GM23338 (cell line): ENCODE results near the gene SIRT7. TPM values are rescaled to one million over a fixed set of nuclear protein-coding genes. Genes with fewer than 3 reads are reported as not detected.

Source experiments
- ATAC-seq: fragments of 200-7000 bp; cut with Tn5 transposase; 3 replicates; pipeline ENCODE4 v1.9.1; 2020
- DNase-seq: peaks from one replicate; pipeline ENCODE4 v3.0.0-alpha.2; 2015; ENCODE audit warnings: low spot score
- H2AFZ ChIP-seq: fragments of 200-600 bp; sonication (generic); 2 replicates; pipeline ENCODE4 v1.8.0; 2016; ENCODE audit warnings: antibody characterized with exemption, mild to moderate bottlenecking, moderate library complexity
- H3F3A ChIP-seq: fragments of 200-600 bp; sonication (generic); replicated peaks from 2 replicates; pipeline ENCODE4 v1.8.0; 2017; ENCODE audit warnings: antibody characterized with exemption, mixed run types, low read depth
- H3K27ac ChIP-seq: fragments of 200-600 bp; sonication (generic); 2 replicates; pipeline ENCODE4 v1.6.1; 2016; ENCODE audit warnings: low read depth
- H3K27me3 ChIP-seq: fragments of 200-600 bp; sonication (generic); 2 replicates; pipeline ENCODE4 v1.8.0; 2016; ENCODE audit warnings: mild to moderate bottlenecking, mixed run types, moderate library complexity; ENCODE audit not compliant: insufficient read depth
- H3K36me3 ChIP-seq: fragments of 200-600 bp; sonication (generic); 2 replicates; pipeline ENCODE4 v1.8.0; 2016; ENCODE audit warnings: mild to moderate bottlenecking; ENCODE audit not compliant: insufficient read depth
- H3K4me1 ChIP-seq: fragments of 200-600 bp; sonication (generic); 2 replicates; pipeline ENCODE4 v1.8.0; 2016; ENCODE audit warnings: mild to moderate bottlenecking, moderate library complexity; ENCODE audit not compliant: insufficient read depth
- H3K4me2 ChIP-seq: fragments of 200-600 bp; sonication (generic); 2 replicates; pipeline ENCODE4 v1.7.1; 2017; ENCODE audit warnings: mixed run types
- H3K4me3 ChIP-seq: fragments of 200-600 bp; sonication (generic); 2 replicates; pipeline ENCODE4 v1.6.1; 2016; ENCODE audit warnings: mixed run types
- H3K79me2 ChIP-seq: fragments of 200-600 bp; sonication (generic); replicated peaks from 2 replicates; pipeline ENCODE4 v1.8.0; 2017; ENCODE audit warnings: mild to moderate bottlenecking; ENCODE audit not compliant: insufficient read depth
- H3K9me2 ChIP-seq: fragments of 200-600 bp; sonication (generic); 2 replicates; pipeline ENCODE4 v1.8.0; 2017; ENCODE audit not compliant: insufficient read depth
- H4K20me1 ChIP-seq: fragments of 200-600 bp; sonication (generic); replicated peaks from 2 replicates; pipeline ENCODE4 v1.8.0; 2017; ENCODE audit warnings: mild to moderate bottlenecking; ENCODE audit not compliant: insufficient read depth
- H3K27ac Mint-ChIP-seq: 2 replicates; pipeline ENCODE4 v1.8.0; 2020; ENCODE audit warnings: inconsistent platforms, mild to moderate bottlenecking, moderate library complexity, mixed read lengths
- H3K27me3 Mint-ChIP-seq: 3 replicates; pipeline ENCODE4 v1.8.0; 2022; ENCODE audit warnings: low read depth, mild to moderate bottlenecking, moderate library complexity, mixed read lengths, inconsistent platforms; ENCODE audit not compliant: insufficient read depth, poor library complexity
- H3K36me3 Mint-ChIP-seq: 3 replicates; pipeline ENCODE4 v1.8.0; 2021; ENCODE audit warnings: low read depth, mild to moderate bottlenecking, inconsistent platforms, moderate library complexity, mixed read lengths
- H3K4me1 Mint-ChIP-seq: 3 replicates; pipeline ENCODE4 v1.8.0; 2020; ENCODE audit warnings: mild to moderate bottlenecking, inconsistent platforms, mixed read lengths
- H3K4me3 Mint-ChIP-seq: 3 replicates; pipeline ENCODE4 v1.8.0; 2021; ENCODE audit warnings: moderate library complexity, mild to moderate bottlenecking, inconsistent platforms, mixed read lengths
- H3K9me3 Mint-ChIP-seq: 3 replicates; pipeline ENCODE4 v1.8.0; 2020; ENCODE audit warnings: moderate library complexity, mild to moderate bottlenecking, inconsistent platforms, mixed read lengths
- EZH2 ChIP-seq: fragments of 200-600 bp; sonication (generic); IDR thresholded peaks from one replicate; pipeline ENCODE4 v1.8.0; 2017; ENCODE audit warnings: antibody characterized with exemption, mild to moderate bottlenecking, low read depth; ENCODE audit not compliant: unreplicated experiment
- EZH2phosphoT487 ChIP-seq: fragments of 200-600 bp; sonication (generic); IDR thresholded peaks from one replicate; pipeline ENCODE4 v1.8.1; 2018; ENCODE audit warnings: antibody characterized with exemption; ENCODE audit not compliant: unreplicated experiment
- NANOG ChIP-seq: IDR thresholded peaks from 2 replicates; pipeline ENCODE4 v1.6.1; 2016; ENCODE audit warnings: antibody characterized with exemption, borderline replicate concordance
- POLR2AphosphoS5 ChIP-seq: IDR thresholded peaks from 2 replicates; pipeline ENCODE4 v1.6.1; 2016; ENCODE audit warnings: antibody characterized with exemption, low read depth
- ZNF114 ChIP-seq: fragments of 250-450 bp; sonication (Bioruptor Pico); IDR thresholded peaks from 2 replicates; pipeline ENCODE4 v1.5.0; 2020; ENCODE audit warnings: mild to moderate bottlenecking, moderate library complexity
- polyA plus RNA-seq: library from polyadenylated mRNA; unstranded; fragments of >200 nt; fragmentation: Nextera tagmentation; extraction: Ambion mirVana; gene quantifications from 2 replicates; pipeline ENCODE4 v1.2.1, GENCODE V29; 2016
- total RNA-seq: library from RNA; depleted of rRNA; stranded (reverse); fragments of >200 nt; shearing (Covaris generic); gene quantifications from 2 replicates; pipeline ENCODE4 v1.2.3, GENCODE V29; 2014
- TF ChIP-seq, protein P1 (sequence below): IDR thresholded peaks from one replicate; pipeline ENCODE4 v1.6.1; 2018; ENCODE audit warnings: antibody characterized with exemption; ENCODE audit not compliant: unreplicated experiment

Gene SIRT7
- total and polyA plus RNA-seq, 2 experiments from 2014 or later, result 16.3 to 20.8 TPM

DNA sequence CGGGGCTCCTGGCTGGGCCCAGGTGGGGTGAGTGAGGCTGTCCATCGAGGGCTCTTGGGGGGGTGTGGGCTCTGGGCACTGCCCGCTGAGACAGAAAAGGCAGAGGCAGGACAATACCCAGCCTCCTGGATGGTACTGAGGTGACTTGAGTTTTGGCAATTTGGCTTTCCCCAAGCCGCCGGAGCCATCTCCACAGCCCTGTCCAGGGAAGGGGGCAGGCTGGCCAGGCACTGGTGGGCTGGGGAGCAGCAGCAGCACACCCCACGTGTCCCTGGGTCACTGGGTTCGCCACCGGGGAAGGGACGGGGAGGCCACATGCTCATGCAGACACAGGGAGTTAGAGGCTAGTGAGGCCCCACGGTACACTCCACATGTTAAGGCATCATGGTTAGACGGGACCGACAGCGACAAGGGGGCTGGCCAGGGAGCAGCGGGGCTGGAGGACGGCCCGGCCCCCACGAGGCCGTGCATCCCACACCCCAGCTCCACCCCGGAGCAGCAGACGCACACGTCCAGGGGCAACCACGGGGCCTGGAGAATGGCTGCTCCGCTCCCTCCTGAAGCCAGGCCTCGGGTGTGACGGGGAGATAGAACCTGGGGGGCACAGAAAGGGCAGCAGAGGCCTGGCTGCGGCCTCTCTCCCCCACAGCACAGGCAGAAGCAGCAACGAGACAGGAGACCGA lies 49.8 kb downstream of the SIRT7 start:
- no peaks in the 10 kb centered on the region for H3K9me2 ChIP-seq
- Mint-ChIP-seq H3K9me3 (no peaks in the 10 kb centered on the region; the same call in 2 of the 3 replicates), H3K27ac (0 out of 2 replicates have a peak overlapping the region, but pooled peaks have one; percentile 40), H3K27me3 (peaks cover 42% of the 10 kb centered on the region), H3K36me3 (peaks cover 21% of the 10 kb centered on the region), H3K4me3 (peak overlapping the region; percentile 23; the same call in 1 of the 3 replicates), H3K4me1 (peaks cover 28% of the 10 kb centered on the region)
- 0 out of 2 replicates have a peak, but pooled peaks cover 6% of the 10 kb centered on the region for H3K36me3 ChIP-seq
- TF ChIP-seq EZH2phosphoT487 (no peak), POLR2AphosphoS5 (peak; percentile 63), ZNF114 (CRISPR knock-in tag) (no peak), NANOG (no peak), EZH2 (no peak)
- no peaks in the 10 kb centered on the region for H3K27me3 ChIP-seq
- H3K79me2 ChIP-seq, result peaks cover 20% of the 10 kb centered on the region
- peak overlapping the region; percentile 14; the same call in 1 of the 2 replicates for H3K4me2 ChIP-seq
- DNase-seq (no peak), ATAC-seq (no peak)
- peaks cover 12% of the 10 kb centered on the region for H3K4me1 ChIP-seq
- H3K4me3 ChIP-seq, result no peak overlapping the region
- H3F3A ChIP-seq, result peaks cover 62% of the 10 kb centered on the region
- no peak overlapping the region for H2AFZ ChIP-seq
- H3K27ac ChIP-seq, result peak overlapping the region; percentile 91; the same call in 1 of the 2 replicates
- H4K20me1 ChIP-seq, result peaks cover 21% of the 10 kb centered on the region

DNA sequence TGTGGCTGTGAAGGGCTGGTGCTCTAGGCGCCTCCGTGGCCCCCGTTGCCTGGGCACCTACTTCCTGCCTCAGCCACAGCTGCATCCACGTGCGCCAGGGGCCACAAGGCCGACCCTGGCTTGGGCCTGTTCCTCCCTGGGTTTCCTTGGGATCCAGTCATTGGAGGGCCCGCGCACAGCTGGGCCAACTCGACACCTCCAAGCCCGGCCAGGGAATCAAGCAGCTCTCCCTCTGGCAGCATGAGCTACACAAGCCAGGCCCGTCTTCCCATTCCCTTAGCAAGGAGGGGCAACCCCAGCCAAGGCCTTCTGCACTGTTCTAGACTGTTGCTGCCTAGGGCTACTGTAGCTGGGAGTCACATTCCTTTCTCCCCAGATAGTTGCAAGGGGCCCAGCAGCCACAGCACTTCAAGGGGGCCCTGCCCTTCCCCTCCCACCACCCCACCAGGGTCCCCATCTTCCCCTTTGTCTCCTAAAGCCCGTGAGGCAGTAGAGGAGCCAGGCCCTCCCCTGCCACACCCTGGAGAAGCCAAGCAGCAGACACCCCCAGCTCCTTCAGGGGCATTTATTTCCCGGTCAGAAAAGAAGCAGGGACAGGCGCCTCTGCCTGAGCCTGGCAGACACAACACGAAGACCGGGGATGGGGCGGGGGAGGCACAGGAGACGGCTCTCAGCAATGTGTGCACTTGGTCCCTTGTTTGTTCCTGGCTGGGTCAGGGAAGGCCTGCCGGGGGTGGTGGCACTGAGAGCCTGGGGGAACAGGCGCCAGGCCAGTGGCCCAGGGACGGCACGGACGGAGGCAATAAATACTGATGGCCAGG lies 50.6 kb downstream of the SIRT7 start:
- Histone ChIP-seq H3K4me1 (peaks cover 12% of the 10 kb centered on the region), H3F3A (peaks cover 65% of the 10 kb centered on the region), H3K4me3 (no peak overlapping the region), H3K79me2 (peaks cover 28% of the 10 kb centered on the region), H3K36me3 (0 out of 2 replicates have a peak, but pooled peaks cover 6% of the 10 kb centered on the region), H3K27ac (peak overlapping the region; percentile 91), H3K9me2 (no peaks in the 10 kb centered on the region), H3K4me2 (peak overlapping the region; percentile 14; the same call in 1 of the 2 replicates), H4K20me1 (peaks cover 27% of the 10 kb centered on the region), H2AFZ (no peak overlapping the region), H3K27me3 (no peaks in the 10 kb centered on the region)
- H3K27ac Mint-ChIP-seq, result 0 out of 2 replicates have a peak overlapping the region, but pooled peaks have one; percentile 36
- peaks cover 28% of the 10 kb centered on the region for H3K36me3 Mint-ChIP-seq
- H3K4me1 Mint-ChIP-seq, result peaks cover 31% of the 10 kb centered on the region
- peak; percentile 73 for DNase-seq
- H3K27me3 Mint-ChIP-seq, result peaks cover 42% of the 10 kb centered on the region
- peak; percentile 7 for ATAC-seq
- TF ChIP-seq, protein P1, sequence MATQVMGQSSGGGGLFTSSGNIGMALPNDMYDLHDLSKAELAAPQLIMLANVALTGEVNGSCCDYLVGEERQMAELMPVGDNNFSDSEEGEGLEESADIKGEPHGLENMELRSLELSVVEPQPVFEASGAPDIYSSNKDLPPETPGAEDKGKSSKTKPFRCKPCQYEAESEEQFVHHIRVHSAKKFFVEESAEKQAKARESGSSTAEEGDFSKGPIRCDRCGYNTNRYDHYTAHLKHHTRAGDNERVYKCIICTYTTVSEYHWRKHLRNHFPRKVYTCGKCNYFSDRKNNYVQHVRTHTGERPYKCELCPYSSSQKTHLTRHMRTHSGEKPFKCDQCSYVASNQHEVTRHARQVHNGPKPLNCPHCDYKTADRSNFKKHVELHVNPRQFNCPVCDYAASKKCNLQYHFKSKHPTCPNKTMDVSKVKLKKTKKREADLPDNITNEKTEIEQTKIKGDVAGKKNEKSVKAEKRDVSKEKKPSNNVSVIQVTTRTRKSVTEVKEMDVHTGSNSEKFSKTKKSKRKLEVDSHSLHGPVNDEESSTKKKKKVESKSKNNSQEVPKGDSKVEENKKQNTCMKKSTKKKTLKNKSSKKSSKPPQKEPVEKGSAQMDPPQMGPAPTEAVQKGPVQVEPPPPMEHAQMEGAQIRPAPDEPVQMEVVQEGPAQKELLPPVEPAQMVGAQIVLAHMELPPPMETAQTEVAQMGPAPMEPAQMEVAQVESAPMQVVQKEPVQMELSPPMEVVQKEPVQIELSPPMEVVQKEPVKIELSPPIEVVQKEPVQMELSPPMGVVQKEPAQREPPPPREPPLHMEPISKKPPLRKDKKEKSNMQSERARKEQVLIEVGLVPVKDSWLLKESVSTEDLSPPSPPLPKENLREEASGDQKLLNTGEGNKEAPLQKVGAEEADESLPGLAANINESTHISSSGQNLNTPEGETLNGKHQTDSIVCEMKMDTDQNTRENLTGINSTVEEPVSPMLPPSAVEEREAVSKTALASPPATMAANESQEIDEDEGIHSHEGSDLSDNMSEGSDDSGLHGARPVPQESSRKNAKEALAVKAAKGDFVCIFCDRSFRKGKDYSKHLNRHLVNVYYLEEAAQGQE, result no peak
- 0 out of 2 replicates have a peak, but pooled peaks have one; percentile 28 for TF ChIP-seq POLR2AphosphoS5
- no peaks in the 10 kb centered on the region; the same call in 2 of the 3 replicates for H3K9me3 Mint-ChIP-seq
- 0 out of 3 replicates have a peak overlapping the region, but pooled peaks have one; percentile 17 for H3K4me3 Mint-ChIP-seq
